OCI-LY7 (cell line): ENCODE results near the gene CTTNBP2. TPM values are rescaled to one million over a fixed set of nuclear protein-coding genes. Genes with fewer than 3 reads are reported as not detected.
A peak's percentile ranks its signal among the peaks of the same experiment; 100 is the strongest.

ENCODE experiments used
- BruUV-seq: library from RNA; stranded (reverse); fragments of 400-500 nt; replicated peaks from 2 replicates; lab custom pipeline; 2021; lab: Mats Ljungman, UMichigan
- CTCF ChIA-PET: fragments of 300-600 bp; sonication (Branson Sonifier 250); formaldehyde crosslinking; loops from one replicate; lab custom pipeline; 2022; ENCODE audit warnings: antibody characterized with exemption; ENCODE audit not compliant: unreplicated experiment; lab: Charles Lee
- POLR2A ChIA-PET: fragments of 300-600 bp; sonication (Branson Sonifier 250); formaldehyde crosslinking; loops from one replicate; lab custom pipeline; 2022; ENCODE audit warnings: antibody characterized with exemption; lab: Charles Lee
- DNase-seq: peaks from one replicate; pipeline ENCODE4 v3.0.0-alpha.2; 2015; ENCODE audit warnings: low spot score
- H2AFZ ChIP-seq: fragments of 200-600 bp; sonication (generic), shearing (Covaris generic); 2 replicates; pipeline ENCODE4 v1.6.1; 2014; ENCODE audit warnings: mild to moderate bottlenecking, antibody characterized with exemption, low read length, moderate library complexity
- H3K27ac ChIP-seq: fragments of 200-600 bp; sonication (generic); 2 replicates; pipeline ENCODE4 v1.5.1; 2014; ENCODE audit warnings: mixed run types, low read depth, mild to moderate bottlenecking, moderate library complexity, low read length, inconsistent platforms; ENCODE audit not compliant: poor library complexity, severe bottlenecking
- H3K36me3 ChIP-seq: fragments of 200-600 bp; sonication (generic); 2 replicates; pipeline ENCODE4 v1.6.1; 2014; ENCODE audit warnings: mild to moderate bottlenecking, antibody characterized with exemption, low read length, moderate library complexity, mixed read lengths; ENCODE audit not compliant: insufficient read depth
- H3K4me1 ChIP-seq: fragments of 200-600 bp; sonication (generic); 2 replicates; pipeline ENCODE4 v1.5.1; 2014; ENCODE audit warnings: mild to moderate bottlenecking, low read length; ENCODE audit not compliant: insufficient read depth, poor library complexity, severe bottlenecking
- H3K4me2 ChIP-seq: fragments of 200-600 bp; sonication (generic); 2 replicates; pipeline ENCODE4 v1.6.1; 2014; ENCODE audit warnings: mild to moderate bottlenecking, low read length
- H3K4me3 ChIP-seq: fragments of 200-600 bp; sonication (generic); 2 replicates; pipeline ENCODE4 v1.5.1; 2014; ENCODE audit warnings: mild to moderate bottlenecking, low read depth, low read length; ENCODE audit not compliant: poor library complexity, severe bottlenecking
- H3K79me2 ChIP-seq: fragments of 200-600 bp; sonication (generic); 2 replicates; pipeline ENCODE4 v1.6.1; 2016; ENCODE audit warnings: low read depth, mild to moderate bottlenecking, low read length, moderate library complexity, mixed read lengths; ENCODE audit not compliant: insufficient read depth
- H3K9me2 ChIP-seq: fragments of 200-600 bp; sonication (generic); 2 replicates; pipeline ENCODE4 v1.6.1; 2016; ENCODE audit warnings: mild to moderate bottlenecking, low read length, mixed read lengths; ENCODE audit not compliant: insufficient read depth
- H3K9me3 ChIP-seq: fragments of 200-600 bp; sonication (generic); 2 replicates; pipeline ENCODE4 v1.6.1; 2014; ENCODE audit warnings: mild to moderate bottlenecking, mixed run types, low read length, mixed read lengths
- H4K20me1 ChIP-seq: fragments of 200-600 bp; sonication (generic); 2 replicates; pipeline ENCODE4 v1.6.1; 2014; ENCODE audit warnings: mild to moderate bottlenecking, antibody characterized with exemption, low read length, moderate library complexity, mixed read lengths; ENCODE audit not compliant: insufficient read depth
- CTCF ChIP-seq: fragments of 200-600 bp; sonication (generic); conservative IDR thresholded peaks from 2 replicates; pipeline ENCODE4 v1.5.1; 2014; ENCODE audit warnings: mild to moderate bottlenecking, antibody characterized with exemption, low read length, moderate library complexity, mixed read lengths
- EZH2phosphoT487 ChIP-seq: fragments of 200-600 bp; sonication (generic); IDR thresholded peaks from 2 replicates; pipeline ENCODE4 v1.6.1; 2018; ENCODE audit warnings: low read depth, borderline replicate concordance, mild to moderate bottlenecking, mixed run types, antibody characterized with exemption, low read length, moderate library complexity, mixed read lengths
- intact Hi-C: fragments of 100-400 bp; cut with micrococcal nuclease; formaldehyde crosslinking; loops from one replicate; pipeline ENCODE4 v1.10.0; 2022; ENCODE audit not compliant: unreplicated experiment
- total RNA-seq, 2 experiments: library from RNA; depleted of rRNA in 1 of 2; stranded (reverse); fragments of >200 nt in 1 of 2; shearing (Covaris generic) in 1 of 2; gene quantifications; 2 replicates each; pipeline ENCODE4 v1.2.3, GENCODE V29; 2014 to 2022

Gene CTTNBP2
- total RNA-seq, 2 experiments from 2014 or later = not detected

GRCh38 chr7:117750612-117751563 is 122.4 kb downstream of the CTTNBP2 start:
- Histone ChIP-seq H3K4me2 (no peak overlapping the region), H3K27ac (no peak overlapping the region), H3K4me1 (no peaks in the 10 kb centered on the region), H3K4me3 (no peak overlapping the region), H2AFZ (no peak overlapping the region), H3K9me3 (no peaks in the 10 kb centered on the region), H3K79me2 (no peaks in the 10 kb centered on the region), H4K20me1 (no peaks in the 10 kb centered on the region; the same call in 1 of the 2 replicates), H3K9me2 (no peaks in the 10 kb centered on the region), H3K36me3 (no peaks in the 10 kb centered on the region)
- POLR2A ChIA-PET = interaction anchor here (0.6 to 0.9 kb wide), 2 partner anchors 53 to 481 kb away, joined by 3 read pairs; no protein-coding TSS in a partner anchor
- TF ChIP-seq CTCF (peak; percentile 74), EZH2phosphoT487 (no peak)
- CTCF ChIA-PET = no interaction called here
- peak; percentile 6 for DNase-seq
- intact Hi-C loops = loop anchor here (10.0 kb wide), 1 partner anchor 404 kb away; no protein-coding TSS in a partner anchor
- BruUV-seq = no TSS peak

DNA sequence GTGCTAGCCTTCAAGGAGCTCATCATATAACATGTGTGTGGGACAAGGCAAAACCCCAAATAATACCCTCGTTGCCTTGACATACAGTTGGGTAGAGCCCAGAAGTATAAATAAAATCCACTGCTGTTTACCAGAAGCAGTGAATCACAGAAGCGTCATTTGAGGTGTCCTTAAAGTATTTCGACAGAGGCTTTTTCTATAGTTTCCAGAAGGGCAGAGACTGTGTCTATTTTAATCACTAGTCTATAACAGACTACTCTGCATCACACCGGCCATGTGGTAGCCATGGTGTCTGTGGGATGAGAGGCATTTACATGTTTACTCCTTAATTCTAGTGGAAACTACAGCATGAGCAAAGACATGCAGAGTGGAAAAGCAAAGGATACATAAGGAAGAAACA is 131.3 kb downstream of the CTTNBP2 start:
- H3K9me2 ChIP-seq = no peaks in the 10 kb centered on the region
- BruUV-seq = no TSS peak
- no peaks in the 10 kb centered on the region for H3K9me3 ChIP-seq
- H4K20me1 ChIP-seq = no peaks in the 10 kb centered on the region
- intact Hi-C loops = no loop called here
- H3K4me1 ChIP-seq = no peaks in the 10 kb centered on the region
- TF ChIP-seq CTCF = no peak
- DNase-seq = no peak
- no peaks in the 10 kb centered on the region for H3K79me2 ChIP-seq
- ChIA-PET POLR2A (no interaction called here), CTCF (no interaction called here)
- H3K4me2 ChIP-seq = no peak overlapping the region
- H3K36me3 ChIP-seq = no peaks in the 10 kb centered on the region
- no peak overlapping the region for H3K4me3 ChIP-seq
- H3K27ac ChIP-seq = no peak overlapping the region
- H2AFZ ChIP-seq = no peak overlapping the region

- Histone ChIP-seq H3K36me3 (no peaks in the 10 kb centered on the region), H3K4me3 (no peak overlapping the region), H3K4me2 (no peak overlapping the region), H4K20me1 (no peaks in the 10 kb centered on the region), H3K4me1 (no peaks in the 10 kb centered on the region), H3K9me3 (no peaks in the 10 kb centered on the region), H3K9me2 (no peaks in the 10 kb centered on the region), H2AFZ (no peak overlapping the region), H3K79me2 (no peaks in the 10 kb centered on the region), H3K27ac (no peak overlapping the region)
- no peak for DNase-seq
- intact Hi-C loops = no loop called here
- POLR2A ChIA-PET = no interaction called here
- TF ChIP-seq EZH2phosphoT487 (no peak), CTCF (no peak)
- CTCF ChIA-PET = no interaction called here
- BruUV-seq = no TSS peak
Observed at GRCh38 chr7:117739085-117739484, 134.2 kb downstream of the CTTNBP2 start.
